Measurements from ENCODE around the gene RNF10. TPM values are rescaled to one million over a fixed set of nuclear protein-coding genes. Genes with fewer than 3 reads are reported as not detected.

Gene RNF10
- total RNA-seq, 3 donors from 2014 or later (not counting 1 experiment from before 2014, with no cell fraction given), result 371 to 488 (median 389) TPM

DNA sequence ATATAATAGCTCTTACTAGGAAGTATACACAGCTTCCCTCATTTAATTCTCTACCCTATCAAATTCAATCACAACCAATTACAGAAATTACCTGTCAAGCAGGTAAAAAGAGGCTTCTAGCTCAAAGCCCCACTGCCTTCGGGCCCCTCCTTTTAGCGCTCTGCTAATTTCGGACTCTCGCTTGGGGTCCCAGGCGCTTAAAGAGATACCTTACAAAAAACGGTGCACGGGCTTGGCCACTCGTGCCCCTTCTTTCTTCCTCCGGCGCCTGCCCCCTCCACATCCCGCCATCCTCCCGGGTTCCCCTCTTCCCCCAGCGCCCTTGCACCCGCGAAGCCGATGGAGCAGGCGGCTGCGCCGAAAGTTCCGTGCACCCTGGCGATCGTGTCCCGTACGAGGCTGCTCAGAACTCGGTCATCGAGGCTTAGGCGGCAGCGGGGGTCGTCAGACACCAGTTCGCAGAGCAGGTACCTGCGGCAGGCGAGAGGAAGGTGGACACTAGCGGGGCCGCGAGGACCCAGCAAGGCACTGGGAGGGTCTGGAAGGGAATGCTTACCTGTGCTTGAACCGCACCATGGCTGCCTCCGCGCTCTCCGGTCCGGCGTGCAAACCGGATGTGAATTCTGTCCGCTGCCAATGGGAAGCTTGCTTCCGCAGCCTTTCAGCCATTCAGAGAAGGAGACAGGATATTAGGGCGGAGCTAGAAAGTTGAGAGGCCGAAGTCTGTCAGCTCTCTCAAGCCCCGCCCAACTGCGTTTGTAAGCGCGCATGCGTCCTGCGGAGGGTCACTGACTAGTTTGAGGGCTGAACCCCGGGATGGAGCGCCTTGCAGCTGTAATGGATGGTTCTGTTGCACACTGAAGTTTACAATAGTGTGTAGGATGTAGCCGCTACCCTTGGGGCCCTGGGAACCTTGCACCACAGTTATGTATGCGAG, 46.9 kb downstream of the RNF10 start, which contains the start of gene POP5:
POP5 (minus strand) TSS at position 616 of the 937 bp plus-strand sequence; CDS start at position 576, 40 bp downstream.
- Histone ChIP-seq H3K36me3 (ENCODE audit: control insufficient read depth, insufficient read depth, low read length) (peaks cover 26% of the 10 kb centered on the region), H3K9me3 (ENCODE audit: control insufficient read depth, insufficient read depth, low read length) (no peaks in the 10 kb centered on the region), H3K27me3 (ENCODE audit: control insufficient read depth, insufficient read depth, low read length) (peaks cover 3% of the 10 kb centered on the region), H3K4me3 (ENCODE audit: low read length) (peak within 1 kb of the TSS; percentile 86), H3K27ac (ENCODE audit: low read length) (peak within 1 kb of the TSS; percentile 44), H3K4me1 (ENCODE audit: control insufficient read depth, insufficient read depth, low read length) (peaks cover 32% of the 10 kb centered on the region)
- H3K4me3 Mint-ChIP-seq, result peak within 1 kb of the TSS; percentile 93
- ATAC-seq (peak; percentile 92 to 98 (median 96)), DNase-seq (peak; percentile 90 to 98)
- no peaks in the 10 kb centered on the region for H3K36me3 Mint-ChIP-seq
- TF ChIP-seq, protein P1, sequence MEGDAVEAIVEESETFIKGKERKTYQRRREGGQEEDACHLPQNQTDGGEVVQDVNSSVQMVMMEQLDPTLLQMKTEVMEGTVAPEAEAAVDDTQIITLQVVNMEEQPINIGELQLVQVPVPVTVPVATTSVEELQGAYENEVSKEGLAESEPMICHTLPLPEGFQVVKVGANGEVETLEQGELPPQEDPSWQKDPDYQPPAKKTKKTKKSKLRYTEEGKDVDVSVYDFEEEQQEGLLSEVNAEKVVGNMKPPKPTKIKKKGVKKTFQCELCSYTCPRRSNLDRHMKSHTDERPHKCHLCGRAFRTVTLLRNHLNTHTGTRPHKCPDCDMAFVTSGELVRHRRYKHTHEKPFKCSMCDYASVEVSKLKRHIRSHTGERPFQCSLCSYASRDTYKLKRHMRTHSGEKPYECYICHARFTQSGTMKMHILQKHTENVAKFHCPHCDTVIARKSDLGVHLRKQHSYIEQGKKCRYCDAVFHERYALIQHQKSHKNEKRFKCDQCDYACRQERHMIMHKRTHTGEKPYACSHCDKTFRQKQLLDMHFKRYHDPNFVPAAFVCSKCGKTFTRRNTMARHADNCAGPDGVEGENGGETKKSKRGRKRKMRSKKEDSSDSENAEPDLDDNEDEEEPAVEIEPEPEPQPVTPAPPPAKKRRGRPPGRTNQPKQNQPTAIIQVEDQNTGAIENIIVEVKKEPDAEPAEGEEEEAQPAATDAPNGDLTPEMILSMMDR (IDR thresholded peaks at IDR 0.05), result no peak
- H3K27ac Mint-ChIP-seq, result peak within 1 kb of the TSS; percentile 88 to 94
- intact Hi-C loops (cut with micrococcal nuclease), result loop anchor here (5.0 to 10.0 kb wide), 4 partner anchors 44 to 391 kb away; partner anchors contain the start of genes ACADS and COX6A1
- H3K9me3 Mint-ChIP-seq, result no peaks in the 10 kb centered on the region
- H3K27me3 Mint-ChIP-seq (ENCODE audit: low read depth in 2 of 2), result peaks cover 4 to 12% of the 10 kb centered on the region in 2 donors
- under 1% methylated on average over 56 of the region's 56 CpGs for WGBS (ENCODE audit: insufficient coverage)
- peaks cover 30 to 36% of the 10 kb centered on the region in 2 donors for H3K4me1 Mint-ChIP-seq

DNA sequence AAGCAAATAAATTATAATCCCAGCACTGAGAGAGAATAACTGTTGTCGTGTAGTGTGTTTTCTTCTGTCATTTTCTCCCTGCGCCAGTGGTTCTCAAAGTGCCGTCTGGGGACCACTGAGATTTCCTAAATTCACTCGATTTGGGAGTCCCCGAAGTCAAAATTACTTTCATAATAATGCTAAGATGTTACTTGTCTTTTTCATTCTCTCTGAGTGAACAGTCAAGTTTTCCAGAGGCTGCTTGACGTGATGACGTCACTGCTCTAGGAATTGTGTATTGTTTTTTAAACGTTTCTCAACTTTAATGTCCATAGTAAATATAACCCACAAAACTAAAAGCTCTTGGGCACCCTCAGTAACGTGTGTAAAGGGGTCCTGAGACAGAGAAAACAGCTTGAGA, 47.8 kb downstream of the RNF10 start:
- Mint-ChIP-seq H3K4me1 (peaks cover 30 to 36% of the 10 kb centered on the region in 2 donors), H3K4me3 (peak overlapping the region; percentile 93), H3K27ac (peak overlapping the region; percentile 88 to 94), H3K9me3 (no peaks in the 10 kb centered on the region), H3K36me3 (no peaks in the 10 kb centered on the region), H3K27me3 (ENCODE audit: low read depth in 2 of 2) (peaks cover 8 to 17% of the 10 kb centered on the region in 2 donors)
- H3K9me3 ChIP-seq (ENCODE audit: control insufficient read depth, insufficient read depth, low read length), result no peaks in the 10 kb centered on the region
- peak overlapping the region; percentile 86 for H3K4me3 ChIP-seq (ENCODE audit: low read length)
- ATAC-seq, result no peak
- H3K27me3 ChIP-seq (ENCODE audit: control insufficient read depth, insufficient read depth, low read length), result peaks cover 3% of the 10 kb centered on the region
- TF ChIP-seq, protein P1 (IDR thresholded peaks at IDR 0.05), result no peak
- intact Hi-C loops (cut with micrococcal nuclease), result loop anchor here (2.0 to 10.0 kb wide), 5 partner anchors 45 to 529 kb away; partner anchors contain the start of genes ACADS and COX6A1
- DNase-seq, result peak in 1 of 2 donors; percentile 25
- WGBS (ENCODE audit: insufficient coverage), result 33% methylated on average over 7 of the region's 9 CpGs
- H3K27ac ChIP-seq (ENCODE audit: low read length), result no peak overlapping the region
- H3K36me3 ChIP-seq (ENCODE audit: control insufficient read depth, insufficient read depth, low read length), result peaks cover 17% of the 10 kb centered on the region
- H3K4me1 ChIP-seq (ENCODE audit: control insufficient read depth, insufficient read depth, low read length), result peaks cover 32% of the 10 kb centered on the region

DNA sequence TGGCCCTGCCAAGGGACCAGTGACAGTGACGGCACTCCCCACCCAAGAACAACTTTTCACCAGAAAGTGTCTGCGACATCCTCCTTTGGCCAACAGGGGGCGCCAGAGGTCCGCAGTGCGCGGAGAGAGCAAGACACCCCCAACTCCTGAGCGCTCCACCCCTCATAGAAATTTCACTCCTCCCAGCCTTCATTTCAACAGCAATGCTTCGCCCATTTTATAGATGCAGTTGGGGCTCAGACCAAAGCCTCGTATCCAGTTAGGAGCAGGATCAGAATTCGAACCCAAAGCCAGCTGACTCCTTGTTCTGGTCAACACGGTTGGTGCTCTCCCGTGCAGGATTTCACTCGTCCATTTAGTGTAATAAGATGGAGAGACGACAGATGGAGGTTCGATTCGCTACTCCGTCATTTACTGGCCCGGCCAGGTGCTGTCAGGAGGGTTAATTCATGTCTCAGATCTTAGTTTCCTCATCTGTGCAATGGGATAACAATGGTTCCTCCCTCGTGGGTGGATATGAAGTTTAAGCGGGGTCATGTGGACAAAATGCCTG, 49.4 kb downstream of the RNF10 start:
- H3K9me3 ChIP-seq (ENCODE audit: control insufficient read depth, insufficient read depth, low read length), result no peaks in the 10 kb centered on the region
- H3K4me3 ChIP-seq (ENCODE audit: low read length), result no peak overlapping the region
- TF ChIP-seq, protein P1 (IDR thresholded peaks at IDR 0.05), result peak; percentile 98
- H3K36me3 ChIP-seq (ENCODE audit: control insufficient read depth, insufficient read depth, low read length), result peaks cover 5% of the 10 kb centered on the region
- H3K4me1 ChIP-seq (ENCODE audit: control insufficient read depth, insufficient read depth, low read length), result peaks cover 32% of the 10 kb centered on the region
- Mint-ChIP-seq H3K27ac (peak overlapping the region; percentile 50 to 59), H3K9me3 (no peaks in the 10 kb centered on the region), H3K36me3 (no peaks in the 10 kb centered on the region), H3K4me3 (peak overlapping the region; percentile 79), H3K27me3 (ENCODE audit: low read depth in 2 of 2) (peaks cover 8 to 17% of the 10 kb centered on the region in 2 donors), H3K4me1 (peaks cover 30 to 36% of the 10 kb centered on the region in 2 donors)
- 18% methylated on average over 20 of the region's 20 CpGs for WGBS (ENCODE audit: insufficient coverage)
- DNase-seq, result peak; percentile 86 to 91
- H3K27ac ChIP-seq (ENCODE audit: low read length), result no peak overlapping the region
- H3K27me3 ChIP-seq (ENCODE audit: control insufficient read depth, insufficient read depth, low read length), result peaks cover 3% of the 10 kb centered on the region
- ATAC-seq, result peak; percentile 20 to 68 (median 59)
- intact Hi-C loops (cut with micrococcal nuclease), result loop anchor here (1.0 to 10.0 kb wide), 8 partner anchors 46 to 527 kb away; partner anchors contain the start of genes ACADS and COX6A1

All from natural killer cell (primary cell).